GM21360 (cell line): ENCODE measurements around the gene PDE4D.

Experiments used
- ATAC-seq: cut with Tn5 transposase; IDR thresholded peaks from one replicate; pipeline ENCODE4 v1.9.1; 2021; ENCODE audit warnings: mild to moderate bottlenecking, moderate library complexity; ENCODE audit not compliant: unreplicated experiment

PDE4D gene

GRCh38 chr5:59272809-59273427 is 620.6 kb downstream of the PDE4D start:
- ATAC-seq, result no peak

GRCh38 chr5:59268756-59269415 is 624.6 kb downstream of the PDE4D start:
- no peak for ATAC-seq

GRCh38 chr5:59267033-59267432 is 626.5 kb downstream of the PDE4D start:
- no peak for ATAC-seq

DNA sequence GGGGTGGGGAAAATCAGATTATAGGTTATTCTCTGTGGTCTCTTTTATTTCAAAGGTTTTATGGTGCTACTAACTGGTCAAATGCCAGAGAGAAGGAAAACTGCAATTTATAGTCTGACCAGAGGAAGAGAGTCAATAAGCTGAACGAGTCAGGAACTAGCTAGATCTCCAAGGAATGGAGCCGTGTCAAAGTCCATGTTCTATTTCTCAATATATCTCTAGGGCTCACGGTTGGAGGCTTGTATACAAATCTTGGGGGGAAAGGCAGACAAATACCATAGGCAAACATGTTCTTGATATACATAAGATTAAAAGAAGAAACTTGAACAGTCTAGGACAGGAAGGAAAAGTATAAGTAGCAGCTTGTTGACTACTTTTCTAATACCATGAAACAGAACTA is 627.1 kb downstream of the PDE4D start:
- no peak for ATAC-seq

GRCh38 chr5:59264639-59265245 is 628.8 kb downstream of the PDE4D start:
- ATAC-seq, result no peak

- no peak for ATAC-seq
These were observed 629.5 kb downstream of the PDE4D start for GRCh38 chr5:59264013-59264412.

- no peak for ATAC-seq
These were observed 631.6 kb downstream of the PDE4D start for GRCh38 chr5:59261969-59262368.

DNA sequence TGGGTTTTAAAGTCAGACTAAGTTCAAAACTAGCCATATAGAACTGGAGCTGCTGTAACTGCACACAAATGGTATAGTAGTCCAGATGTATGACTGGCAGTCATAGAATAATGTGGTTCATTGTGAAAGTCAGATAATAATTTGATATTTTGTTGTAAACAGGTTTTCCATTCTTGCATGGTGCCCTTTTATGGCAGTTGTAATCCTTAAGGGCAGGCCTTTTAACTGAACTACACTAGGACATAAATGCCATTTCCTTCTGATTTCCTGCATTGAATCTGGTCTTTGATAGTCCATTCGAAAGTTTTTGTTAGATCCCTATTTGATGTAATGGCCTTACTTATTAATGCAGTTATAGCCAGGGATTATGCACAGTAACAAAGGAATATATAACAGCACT is 632.6 kb downstream of the PDE4D start:
- ATAC-seq, result no peak

- ATAC-seq, result no peak
These were observed 633.3 kb downstream of the PDE4D start for GRCh38 chr5:59260200-59260599.

- no peak for ATAC-seq
These were observed 634.3 kb downstream of the PDE4D start for GRCh38 chr5:59259237-59259636.

DNA sequence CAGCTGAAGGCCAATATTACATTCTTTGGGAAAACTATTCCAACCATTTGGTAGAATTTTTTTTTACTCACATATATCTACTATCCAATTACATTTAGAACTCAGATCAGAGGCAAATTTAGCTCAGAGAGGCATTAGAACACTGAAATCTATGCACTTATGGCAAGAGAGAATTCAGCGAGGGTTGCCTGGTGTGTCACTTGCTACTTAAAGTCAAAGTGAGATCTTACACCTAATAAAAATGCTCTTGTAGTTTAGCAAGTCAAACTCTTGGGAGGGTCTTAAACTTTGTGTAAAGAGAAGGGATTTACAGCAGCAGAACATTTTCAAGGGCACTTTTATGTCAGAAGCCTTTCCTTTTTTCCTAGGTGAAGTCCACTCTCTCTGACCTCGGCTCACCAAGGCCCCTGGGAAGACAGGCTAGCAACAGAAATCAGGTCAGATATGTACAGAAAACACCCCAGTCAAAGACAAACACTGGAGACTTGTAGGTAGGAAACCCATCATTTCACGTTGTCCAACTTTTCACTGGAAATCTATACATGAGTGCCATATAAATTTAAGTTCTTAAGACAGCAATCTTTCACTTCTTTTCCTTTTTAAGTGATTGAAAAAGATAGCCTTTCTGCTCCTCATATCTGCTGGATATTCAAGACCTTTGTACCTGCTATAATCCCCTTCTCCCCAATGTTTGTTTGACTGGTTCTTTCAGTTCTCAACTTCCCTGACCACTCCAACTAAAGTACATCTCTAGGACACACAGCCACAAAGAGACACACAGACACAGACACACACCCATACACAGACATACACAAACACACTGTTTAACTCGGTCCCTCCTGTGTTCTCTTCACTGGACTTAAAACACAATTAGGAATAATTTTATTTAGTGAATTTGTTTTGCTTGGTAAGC is 635.8 kb downstream of the PDE4D start:
- no peak for ATAC-seq

- no peak for ATAC-seq
These were observed 637.2 kb downstream of the PDE4D start for GRCh38 chr5:59256331-59256730.

DNA sequence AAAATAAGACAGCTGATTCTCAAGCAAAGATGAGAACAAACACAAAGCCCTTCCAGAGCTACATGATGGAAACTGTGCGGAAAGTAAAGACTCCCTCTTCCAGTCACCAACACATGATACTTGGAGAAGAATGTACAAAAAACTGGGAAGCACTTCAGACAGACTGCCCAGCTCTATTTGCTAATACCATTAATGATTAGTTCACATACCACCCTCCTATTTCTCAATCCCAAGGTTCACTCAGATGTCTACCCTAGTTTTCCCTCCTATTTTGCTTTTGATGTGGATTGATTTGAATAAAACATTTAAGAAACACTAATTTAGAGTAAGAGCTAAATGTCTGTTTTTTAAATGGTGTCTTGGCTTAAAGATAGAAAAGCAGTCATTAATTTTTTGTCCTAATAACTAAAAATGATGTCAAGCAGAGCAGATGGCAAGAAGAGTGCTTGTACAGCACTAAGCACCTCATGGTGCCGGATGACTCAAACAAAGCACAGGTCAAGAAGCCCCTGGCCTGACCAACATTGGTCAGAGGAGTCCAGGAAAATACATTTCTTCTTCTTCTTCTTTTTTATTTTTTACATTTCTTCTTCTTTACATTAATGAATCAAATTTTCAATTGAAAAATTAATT is 639.4 kb downstream of the PDE4D start:
- ATAC-seq, result no peak

GRCh38 chr5:59253625-59254024 is 639.9 kb downstream of the PDE4D start:
- no peak for ATAC-seq

- ATAC-seq, result no peak
These were observed 641.9 kb downstream of the PDE4D start for GRCh38 chr5:59251627-59252026.

- ATAC-seq, result no peak
These were observed 643.8 kb downstream of the PDE4D start for GRCh38 chr5:59249726-59250125.

DNA sequence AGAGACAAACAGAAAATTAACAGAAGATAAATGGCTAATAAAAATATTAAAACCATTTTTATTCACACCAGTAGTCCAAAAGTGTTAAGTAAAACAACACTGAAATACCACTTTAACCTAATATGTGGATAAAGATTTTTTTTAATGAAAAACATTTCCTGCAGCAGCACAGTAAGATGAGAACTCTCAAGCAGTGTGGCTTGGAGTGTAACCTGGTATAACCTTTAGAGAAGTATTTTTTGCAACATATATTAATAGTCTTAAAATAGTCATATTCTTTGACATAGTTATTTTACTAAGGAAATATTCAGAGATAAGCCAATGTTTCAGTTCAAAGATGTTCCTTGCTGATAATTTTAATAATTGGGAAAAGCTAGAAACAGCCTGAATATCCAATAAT is 644.4 kb downstream of the PDE4D start:
- no peak for ATAC-seq

GRCh38 chr5:59246882-59247281 is 646.6 kb downstream of the PDE4D start:
- no peak for ATAC-seq

DNA sequence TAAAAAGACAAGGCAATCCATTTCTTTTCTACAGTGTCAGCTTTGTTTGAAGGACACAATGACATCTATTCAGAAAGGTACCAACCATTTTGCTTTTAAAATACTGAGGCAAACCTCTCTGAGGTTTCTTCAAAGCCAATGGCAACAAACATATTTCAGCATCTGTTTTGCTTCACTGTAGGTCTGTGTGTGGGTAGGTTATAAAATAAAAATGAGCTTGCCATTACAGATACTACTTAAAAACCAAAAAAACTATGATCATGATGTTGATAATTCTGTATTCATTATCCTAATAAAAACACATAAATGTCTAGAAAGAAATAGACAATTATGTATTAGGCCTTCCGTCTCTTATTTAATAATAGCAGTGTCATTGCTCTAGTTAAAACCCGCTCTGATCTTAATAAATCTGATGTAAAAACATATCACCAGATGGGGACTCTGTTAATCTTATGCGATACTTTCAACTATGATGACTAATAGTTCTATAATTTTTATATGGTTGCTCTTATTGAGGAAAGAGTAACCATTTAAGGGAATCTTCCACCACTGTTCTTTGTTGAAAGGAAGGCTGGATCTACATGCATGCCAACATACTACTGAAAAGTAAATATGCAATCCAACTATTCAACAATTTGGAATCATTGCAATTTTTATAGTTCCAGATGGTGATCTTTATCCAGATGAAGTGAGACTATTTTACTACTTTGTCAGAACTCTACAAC is 647.2 kb downstream of the PDE4D start:
- no peak for ATAC-seq

DNA sequence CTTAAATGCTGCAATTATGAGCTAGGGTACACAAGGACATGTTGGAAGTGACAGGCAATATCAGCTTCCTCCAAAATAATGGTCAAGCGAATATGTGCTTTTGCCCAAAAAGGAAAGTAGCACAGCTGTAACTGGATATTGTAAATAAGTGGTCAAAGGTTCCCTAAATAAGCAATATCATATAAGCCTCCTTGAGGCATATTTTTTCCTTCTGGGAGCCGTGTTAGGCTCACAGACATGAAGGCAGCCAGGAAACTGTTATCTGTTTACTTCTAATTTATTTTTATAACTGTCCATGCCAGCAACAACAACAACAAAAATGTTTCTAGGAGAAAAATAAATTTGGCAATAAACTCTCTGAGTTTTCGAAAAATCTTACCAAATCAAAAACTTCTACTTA is 648.3 kb downstream of the PDE4D start:
- ATAC-seq, result no peak
